Mesenchymal stem cell (in vitro differentiated cells and primary cell): ENCODE results near the gene MYBPC2.

Experiments used
- DNase-seq: peaks from one replicate; pipeline ENCODE4 v3.0.0-alpha.2; 2013
- H2AFZ ChIP-seq: one replicate; pipeline ENCODE4 v1.6.1; 2013; ENCODE audit warnings: low read depth, mild to moderate bottlenecking, control low read depth, inconsistent platforms, low read length, moderate library complexity
- H2AK5ac ChIP-seq: 2 replicates; pipeline ENCODE4 v1.6.1; 2013; ENCODE audit warnings: low read length, moderate library complexity, mild to moderate bottlenecking, inconsistent platforms; ENCODE audit not compliant: severe bottlenecking
- H2BK120ac ChIP-seq: one replicate; pipeline ENCODE4 v1.6.1; 2013; ENCODE audit warnings: low read depth, mild to moderate bottlenecking, inconsistent platforms, low read length, moderate library complexity
- H2BK12ac ChIP-seq, 2 experiments: one replicate each; pipeline ENCODE4 v1.6.1; 2013; ENCODE audit warnings: inconsistent platforms in 2 of 2, low read length in 2 of 2, mild to moderate bottlenecking in 2 of 2, moderate library complexity in 2 of 2, control low read depth in 1 of 2
- H2BK15ac ChIP-seq: one replicate; pipeline ENCODE4 v1.6.1; 2013; ENCODE audit warnings: mild to moderate bottlenecking, low read depth, inconsistent platforms; ENCODE audit not compliant: poor library complexity, severe bottlenecking
- H2BK5ac ChIP-seq: 2 replicates; pipeline ENCODE4 v1.6.1; 2013; ENCODE audit warnings: low read depth, mild to moderate bottlenecking, low read length, control low read depth, inconsistent platforms; ENCODE audit not compliant: poor library complexity, severe bottlenecking
- H3K14ac ChIP-seq, 2 experiments: one replicate each; pipeline ENCODE4 v1.6.1; 2013; ENCODE audit warnings: inconsistent platforms in 2 of 2, low read length in 2 of 2, control low read depth in 1 of 2, mild to moderate bottlenecking in 1 of 2, moderate library complexity in 1 of 2
- H3K18ac ChIP-seq, 2 experiments: one replicate each; pipeline ENCODE4 v1.6.1; 2013; ENCODE audit warnings: inconsistent platforms in 2 of 2, low read length in 2 of 2, control low read depth in 1 of 2, low read depth in 1 of 2, mild to moderate bottlenecking in 1 of 2
- H3K23ac ChIP-seq, 2 experiments: one replicate each; pipeline ENCODE4 v1.6.1; 2013; ENCODE audit warnings: inconsistent platforms in 2 of 2, low read length in 2 of 2, mild to moderate bottlenecking in 2 of 2, moderate library complexity in 2 of 2, control low read depth in 1 of 2
- H3K27ac ChIP-seq: 2 replicates; pipeline ENCODE4 v1.5.1; 2013; ENCODE audit warnings: mild to moderate bottlenecking, moderate library complexity, low read length, control low read depth, inconsistent platforms; ENCODE audit not compliant: poor library complexity, severe bottlenecking
- H3K27me3 ChIP-seq, 2 experiments: 2 replicates each; pipeline versions ENCODE4 v1.6.1 to v1.7.0; 2013; ENCODE audit warnings: low read length in 2 of 2, mild to moderate bottlenecking in 2 of 2, moderate library complexity in 2 of 2, control low read depth in 1 of 2, inconsistent platforms in 1 of 2; ENCODE audit not compliant: control insufficient read depth in 1 of 2, insufficient read depth in 1 of 2
- H3K36me3 ChIP-seq, 2 experiments: 2 replicates each; pipeline versions ENCODE4 v1.6.1 to v1.7.0; 2013; ENCODE audit warnings: low read length in 2 of 2, control low read depth in 1 of 2, inconsistent platforms in 1 of 2, low read depth in 1 of 2, mild to moderate bottlenecking in 1 of 2; ENCODE audit not compliant: insufficient read depth in 2 of 2, control insufficient read depth in 1 of 2
- H3K4ac ChIP-seq, 2 experiments: one replicate each; pipeline ENCODE4 v1.6.1; 2013; ENCODE audit warnings: inconsistent platforms in 2 of 2, low read length in 2 of 2, mild to moderate bottlenecking in 2 of 2, moderate library complexity in 2 of 2, control low read depth in 1 of 2, low read depth in 1 of 2
- H3K4me1 ChIP-seq: 2 replicates; pipeline ENCODE4 v1.6.1; 2013; ENCODE audit warnings: low read depth, low read length, control low read depth; ENCODE audit not compliant: control insufficient read depth, insufficient read depth
- H3K4me2 ChIP-seq: 2 replicates; pipeline ENCODE4 v1.6.1; 2013; ENCODE audit warnings: low read length, mild to moderate bottlenecking, inconsistent platforms; ENCODE audit not compliant: poor library complexity, severe bottlenecking
- H3K4me3 ChIP-seq, 2 experiments: 2 replicates each; pipeline versions ENCODE4 v1.5.1 to v1.7.0; 2013; ENCODE audit warnings: low read length in 2 of 2, mild to moderate bottlenecking in 2 of 2, control low read depth in 1 of 2, low read depth in 1 of 2; ENCODE audit not compliant: insufficient read depth in 1 of 2
- H3K79me1 ChIP-seq: replicated peaks from 2 replicates; pipeline ENCODE4 v1.6.1; 2013; ENCODE audit warnings: mild to moderate bottlenecking, control low read depth, low read length, inconsistent platforms; ENCODE audit not compliant: poor library complexity, severe bottlenecking
- H3K9ac ChIP-seq: 2 replicates; pipeline ENCODE4 v1.7.0; 2013; ENCODE audit warnings: mild to moderate bottlenecking, low read length, moderate library complexity
- H3K9me3 ChIP-seq: 2 replicates; pipeline ENCODE4 v1.7.0; 2013; ENCODE audit warnings: mild to moderate bottlenecking, low read length; ENCODE audit not compliant: control insufficient read depth
- H4K8ac ChIP-seq: one replicate; pipeline ENCODE4 v1.6.1; 2013; ENCODE audit warnings: inconsistent platforms, mild to moderate bottlenecking, low read length, moderate library complexity
- H4K91ac ChIP-seq: one replicate; pipeline ENCODE4 v1.6.1; 2013; ENCODE audit warnings: mild to moderate bottlenecking, low read length, inconsistent platforms
- WGBS: methylation state at CpG from one replicate; pipeline ENCODE4 v1.1.7; 2013; ENCODE audit warnings: mixed read lengths; 5-methylcytosine and 5-hydroxymethylcytosine counted together

MYBPC2 gene

GRCh38 chr19:50505856-50506611 lies 73.3 kb downstream of the MYBPC2 start:
- Histone ChIP-seq H3K4me3 (no peak overlapping the region), H2BK15ac (no peak overlapping the region), H3K36me3 (peaks cover 0 to 19% of the 10 kb centered on the region in 2 experiments), H3K4ac (no peak overlapping the region), H3K79me1 (peaks cover 10% of the 10 kb centered on the region), H3K27me3 (peaks cover 0 to 7% of the 10 kb centered on the region in 2 experiments), H3K4me1 (peaks cover 19% of the 10 kb centered on the region), H2BK120ac (no peak overlapping the region), H2AK5ac (no peak overlapping the region), H3K23ac (no peak overlapping the region), H3K9me3 (no peaks in the 10 kb centered on the region), H2AFZ (no peak overlapping the region), H4K91ac (no peak overlapping the region), H4K8ac (peak overlapping the region; percentile 41), H3K14ac (no peak overlapping the region), H3K4me2 (no peak overlapping the region), H2BK12ac (no peak overlapping the region), H3K9ac (no peak overlapping the region), H3K18ac (no peak overlapping the region), H3K27ac (no peak overlapping the region), H2BK5ac (no peak overlapping the region)
- WGBS = 91% methylated on average over 21 of the region's 30 CpGs
- no peak for DNase-seq

- Histone ChIP-seq H3K27ac (no peak overlapping the region), H2AK5ac (no peak overlapping the region), H3K4me3 (no peak overlapping the region), H3K4me2 (no peak overlapping the region), H3K27me3 (peaks cover 0 to under 1% of the 10 kb centered on the region in 2 experiments), H2BK15ac (no peak overlapping the region), H4K91ac (no peak overlapping the region), H2BK120ac (no peak overlapping the region), H3K9me3 (no peaks in the 10 kb centered on the region), H3K79me1 (peaks cover 10% of the 10 kb centered on the region), H3K9ac (no peak overlapping the region), H3K4ac (no peak overlapping the region), H2BK12ac (no peak overlapping the region), H4K8ac (no peak overlapping the region), H3K4me1 (peaks cover 22% of the 10 kb centered on the region), H3K23ac (no peak overlapping the region), H2AFZ (no peak overlapping the region), H3K36me3 (peaks cover 0 to 19% of the 10 kb centered on the region in 2 experiments), H3K18ac (no peak overlapping the region), H2BK5ac (no peak overlapping the region), H3K14ac (no peak overlapping the region)
- 96% methylated on average over 7 of the region's 10 CpGs for WGBS
- no peak for DNase-seq
Measured at GRCh38 chr19:50506700-50507099, 74.0 kb downstream of the MYBPC2 start.

GRCh38 chr19:50507376-50507775 lies 74.7 kb downstream of the MYBPC2 start:
- H3K9me3 ChIP-seq = no peaks in the 10 kb centered on the region
- no peak overlapping the region for H3K23ac ChIP-seq

GRCh38 chr19:50508843-50509190 lies 76.1 kb downstream of the MYBPC2 start:
- H2BK15ac ChIP-seq = no peak overlapping the region
- H2BK120ac ChIP-seq = no peak overlapping the region
- no peak overlapping the region for H3K4me2 ChIP-seq
- no peak overlapping the region for H3K27ac ChIP-seq
- H4K8ac ChIP-seq = no peak overlapping the region
- H2BK5ac ChIP-seq = no peak overlapping the region
- no peak overlapping the region for H3K9ac ChIP-seq
- no peak overlapping the region for H3K18ac ChIP-seq
- peaks cover 0 to 19% of the 10 kb centered on the region in 2 experiments for H3K36me3 ChIP-seq
- no peak overlapping the region for H4K91ac ChIP-seq
- no peak overlapping the region for H2AFZ ChIP-seq
- H3K14ac ChIP-seq = no peak overlapping the region
- peaks cover 22% of the 10 kb centered on the region for H3K4me1 ChIP-seq
- peaks cover 0 to 4% of the 10 kb centered on the region in 2 experiments for H3K27me3 ChIP-seq
- H3K23ac ChIP-seq = peak overlapping the region in 1 of 2 experiments; percentile 63
- 74% methylated on average over 2 of the region's 3 CpGs for WGBS
- H3K4me3 ChIP-seq = no peak overlapping the region
- peak overlapping the region; percentile 61 for H2AK5ac ChIP-seq
- DNase-seq = no peak
- H2BK12ac ChIP-seq = no peak overlapping the region
- peaks cover 10% of the 10 kb centered on the region for H3K79me1 ChIP-seq
- H3K9me3 ChIP-seq = no peaks in the 10 kb centered on the region
- H3K4ac ChIP-seq = no peak overlapping the region

More at GRCh38 chr19:50507376-50507775, 74.7 kb downstream of the MYBPC2 start:
- H3K27me3 ChIP-seq = no peaks in the 10 kb centered on the region
- 97% methylated on average over 8 of the region's 8 CpGs for WGBS
- no peak overlapping the region for H3K18ac ChIP-seq
- H3K36me3 ChIP-seq = peaks cover 0 to 19% of the 10 kb centered on the region in 2 experiments
- H2AK5ac ChIP-seq = no peak overlapping the region
- no peak overlapping the region for H2AFZ ChIP-seq
- no peak overlapping the region for H4K8ac ChIP-seq
- H3K14ac ChIP-seq = no peak overlapping the region
- H2BK15ac ChIP-seq = no peak overlapping the region
- H3K79me1 ChIP-seq = peaks cover 10% of the 10 kb centered on the region
- no peak overlapping the region for H3K4me2 ChIP-seq
- no peak overlapping the region for H2BK12ac ChIP-seq
- H4K91ac ChIP-seq = no peak overlapping the region
- H3K4me3 ChIP-seq = no peak overlapping the region
- no peak overlapping the region for H3K27ac ChIP-seq
- no peak overlapping the region for H2BK5ac ChIP-seq
- H3K4ac ChIP-seq = no peak overlapping the region
- peaks cover 22% of the 10 kb centered on the region for H3K4me1 ChIP-seq
- DNase-seq = no peak
- H2BK120ac ChIP-seq = no peak overlapping the region
- H3K9ac ChIP-seq = no peak overlapping the region
